Epidermal melanocyte (primary cell): Measurements from ENCODE around the gene SRD5A3.

Experiments used
- DNase-seq: peaks from one replicate; pipeline ENCODE4 v3.0.0; 2011; ENCODE audit warnings: low spot score; ENCODE audit not compliant: insufficient read length

SRD5A3 gene

DNA sequence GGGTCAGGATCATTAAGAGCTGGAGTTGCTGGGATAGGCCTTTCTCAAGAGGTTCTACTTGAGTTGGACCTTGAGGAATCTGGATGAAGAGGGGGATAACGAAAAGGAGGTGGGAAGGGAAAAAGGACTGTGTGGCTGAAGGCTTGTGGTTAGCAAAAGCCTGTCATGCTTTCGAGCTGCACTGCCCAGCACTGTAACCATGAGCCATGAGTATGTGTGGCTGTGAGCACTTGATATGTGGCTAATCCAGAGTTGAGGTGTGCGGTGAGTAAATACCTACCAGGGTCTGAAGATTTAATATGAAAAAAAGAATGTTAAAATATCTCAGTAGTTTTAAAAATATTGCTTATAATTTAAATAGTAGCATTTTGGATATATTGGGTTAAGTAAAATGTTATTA lies 61.1 kb downstream of the SRD5A3 start:
- no peak for DNase-seq

DNA sequence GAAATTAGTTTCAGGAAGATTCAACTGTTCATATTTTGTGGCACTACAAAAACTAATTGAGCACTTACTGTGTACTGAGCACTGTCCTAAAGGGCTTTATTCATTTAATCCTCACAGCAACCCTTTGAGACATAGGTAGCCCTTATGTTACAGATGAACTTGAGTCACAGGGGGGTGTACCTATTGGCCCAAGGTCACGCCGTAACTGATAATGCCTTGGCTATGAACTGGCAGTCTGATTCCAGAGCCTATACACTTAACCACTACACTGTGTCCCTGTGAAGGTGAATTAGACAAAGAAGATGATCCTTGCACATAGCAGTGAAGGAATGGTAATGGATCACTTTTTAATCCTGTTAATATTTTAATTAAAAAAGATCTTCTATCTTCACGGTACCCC lies 61.7 kb downstream of the SRD5A3 start:
- no peak for DNase-seq

DNA sequence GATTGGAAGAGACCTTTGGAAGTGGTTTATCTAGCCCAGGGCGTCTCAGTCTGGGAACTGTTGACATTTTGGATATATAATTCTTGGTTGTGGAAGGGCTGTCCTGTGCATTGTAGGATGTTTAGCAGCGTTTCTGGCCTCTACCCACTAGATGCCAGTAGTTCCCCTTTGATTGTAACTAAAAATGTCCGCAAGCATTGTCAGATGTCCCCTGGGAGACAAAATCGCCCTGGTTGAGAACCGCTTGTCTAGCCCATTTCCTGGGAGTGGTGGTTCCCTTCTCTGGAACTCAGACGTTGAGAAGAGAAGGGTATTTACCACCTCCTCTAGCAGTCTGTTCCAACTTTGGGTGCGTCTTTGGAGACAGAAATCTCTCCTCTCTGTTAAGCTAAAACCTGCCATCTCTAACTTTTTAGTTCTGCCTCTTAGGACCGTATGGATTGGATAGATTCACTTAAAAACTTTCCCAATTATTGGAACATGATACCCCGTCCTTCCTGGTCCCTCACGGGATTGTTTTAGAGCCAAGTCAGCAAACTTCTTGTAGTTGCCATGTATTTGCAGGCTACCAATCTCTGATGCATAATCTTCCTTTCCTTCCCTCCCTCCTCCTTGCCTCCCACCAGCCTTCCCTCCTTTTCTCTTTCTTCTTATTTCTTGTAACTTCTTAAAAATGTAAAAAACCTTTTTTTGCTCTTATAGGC lies 63.6 kb downstream of the SRD5A3 start:
- DNase-seq, result no peak

DNA sequence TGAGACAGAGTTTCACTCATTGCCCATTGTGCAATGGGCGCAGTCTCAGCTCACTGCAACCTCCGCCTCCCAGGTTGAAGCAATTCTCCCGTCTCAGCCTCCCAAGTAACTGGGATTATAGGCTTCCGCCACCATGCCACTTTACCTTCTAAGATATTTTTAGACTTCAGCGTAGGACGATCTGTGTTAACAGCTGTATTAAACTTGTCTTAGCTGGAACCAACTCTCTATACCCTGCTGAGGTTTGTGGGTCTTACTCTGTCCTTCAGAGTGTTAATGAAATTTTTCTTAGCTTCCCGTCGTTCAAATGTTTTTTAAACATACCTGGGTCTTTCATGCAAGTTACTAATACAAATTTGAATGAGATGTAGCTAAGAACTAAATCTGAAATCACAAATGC lies 64.4 kb downstream of the SRD5A3 start:
- no peak for DNase-seq

DNA sequence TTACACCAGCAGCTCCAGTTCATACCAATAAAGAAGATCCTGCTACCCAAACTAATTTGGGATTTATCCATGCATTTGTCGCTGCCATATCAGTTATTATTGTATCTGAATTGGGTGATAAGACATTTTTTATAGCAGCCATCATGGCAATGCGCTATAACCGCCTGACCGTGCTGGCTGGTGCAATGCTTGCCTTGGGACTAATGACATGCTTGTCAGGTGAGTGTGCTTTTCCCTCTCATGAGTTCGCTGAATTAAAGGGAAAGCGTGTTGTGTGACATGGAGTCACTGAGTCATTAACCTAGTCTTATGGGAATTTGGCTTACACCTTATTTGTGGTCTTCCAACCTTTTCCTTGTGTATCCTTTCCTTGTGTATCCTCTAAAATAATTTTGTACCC lies 65.6 kb downstream of the SRD5A3 start:
- DNase-seq, result no peak

DNA sequence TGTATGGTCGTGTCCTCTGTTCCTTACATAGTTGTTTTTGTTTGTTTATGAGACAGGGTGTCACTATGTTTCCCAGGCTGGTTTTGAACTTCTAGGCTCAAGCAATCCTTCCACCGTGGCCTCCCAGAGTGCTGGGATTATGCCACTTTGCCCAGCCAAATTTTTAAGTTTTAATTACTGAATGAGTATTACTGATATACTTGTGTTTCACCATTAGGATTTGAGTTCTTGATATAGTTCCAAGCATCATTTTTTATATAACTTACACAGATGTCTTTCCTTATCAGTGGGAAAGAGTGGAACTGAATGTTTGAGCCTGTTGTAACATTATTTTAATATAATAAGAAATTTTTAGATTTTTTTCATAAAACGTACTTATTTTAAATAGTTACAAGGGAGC lies 70.1 kb downstream of the SRD5A3 start:
- DNase-seq, result no peak
